ENCODE results near the gene ATP2C2.

Gene ATP2C2

GRCh38 chr16:84513666-84514065, 145.3 kb downstream of the ATP2C2 start:
- TF ChIP-seq POLR2A (IDR thresholded peaks at IDR 0.05; ENCODE audit: low read depth, low read length), result no peak
- no peak for FAIRE-seq

More at GRCh38 chr16:84513666-84514065, 145.3 kb downstream of the ATP2C2 start:
- DNase-seq (ENCODE audit: insufficient read length, low spot score), result no peak

Measured in H54 (cell line).